ENCODE data around the gene CHIC1. TPM values are rescaled to one million over a fixed set of nuclear protein-coding genes. Genes with fewer than 3 reads are reported as not detected.
"Not testable (repeated sequence)": the region's sequence is repeated elsewhere in the genome, so short reads cannot be mapped to it uniquely, and the experiment has no call there.

The CHIC1 gene
- polyA plus RNA-seq, 2 of the 4 experiments (the other 2 are of a cell fraction) = 7.8 to 13.7 TPM

GRCh38 chrX:73525928-73526690 lies 36.9 kb upstream of the CHIC1 start:
- DNase-seq (ENCODE audit: low read depth in 1 of 2, low spot score in 1 of 2) = no peak
- WGBS (ENCODE audit: missing lambda C conversion rate) = 38% methylated on average over 7 of the region's 13 CpGs
- no peak for FAIRE-seq
- Histone ChIP-seq H3K4me3 (no peak overlapping the region), H3K9me3 (no peaks in the 10 kb centered on the region), H3K4me2 (no peak overlapping the region), H3K4me1 (no peaks in the 10 kb centered on the region), H3K27ac (no peak overlapping the region)
- CTCF ChIA-PET = no interaction called here
- no peak for ATAC-seq
- TF ChIP-seq BCL3 (IDR thresholded peaks at IDR 0.05) (no peak), HOXA7 (CRISPR knock-in tag; IDR thresholded peaks at IDR 0.05) (no peak), ELK1 (IDR thresholded peaks at IDR 0.05; ENCODE audit: low read depth, low read length) (no peak), FOSB (CRISPR knock-in tag; IDR thresholded peaks at IDR 0.05) (no peak), SMC3 (IDR thresholded peaks at IDR 0.05) (no peak), ATOH8 (CRISPR knock-in tag; IDR thresholded peaks at IDR 0.05; ENCODE audit: low read depth) (no peak)
- POLR2A ChIA-PET = no interaction called here

- H3K27ac ChIP-seq; CTCF ChIA-PET; DNase-seq (ENCODE audit: low read depth in 1 of 2, low spot score in 1 of 2); FAIRE-seq; H3K9me3 ChIP-seq; H3K4me2 ChIP-seq; POLR2A ChIA-PET; ATAC-seq; H3K4me3 ChIP-seq; H3K4me1 ChIP-seq: not testable (repeated sequence)
- WGBS (ENCODE audit: missing lambda C conversion rate) = 27% methylated on average over 4 of the region's 4 CpGs
Measured at GRCh38 chrX:73531655-73532054, 31.3 kb upstream of the CHIC1 start.

- ChIA-PET POLR2A (no interaction called here), CTCF (no interaction called here)
- Histone ChIP-seq H3K4me2 (no peak overlapping the region), H3K27ac (no peak overlapping the region), H3K4me3 (no peak overlapping the region), H3K9me3 (no peaks in the 10 kb centered on the region), H3K4me1 (no peaks in the 10 kb centered on the region)
- FAIRE-seq (no peak), ATAC-seq (no peak), DNase-seq (ENCODE audit: low read depth in 1 of 2, low spot score in 1 of 2) (no peak)
- TF ChIP-seq JUNB (IDR thresholded peaks at IDR 0.05) (no peak), CBX8 (IDR thresholded peaks at IDR 0.05) (no peak), HOXB5 (CRISPR knock-in tag; IDR thresholded peaks at IDR 0.05) (no peak), KDM5A (IDR thresholded peaks at IDR 0.05) (no peak), REST (IDR thresholded peaks at IDR 0.05) (no peak), SMC3 (IDR thresholded peaks at IDR 0.05) (no peak), FOSL2 (IDR thresholded peaks at IDR 0.05) (no peak), FOSL2 (CRISPR knock-in tag; IDR thresholded peaks at IDR 0.05) (no peak), SREBF2 (IDR thresholded peaks at IDR 0.05) (no peak), ZC3H11A (IDR thresholded peaks at IDR 0.05) (no peak), ESRRA (IDR thresholded peaks at IDR 0.05; ENCODE audit: borderline replicate concordance, low read length) (no peak)
Measured at GRCh38 chrX:73556159-73556558, 6.8 kb upstream of the CHIC1 start.

All from A549 (cell line).